ENCODE results near the gene HP1BP3. TPM values are rescaled to one million over a fixed set of nuclear protein-coding genes. Genes with fewer than 3 reads are reported as not detected.
"Not testable (repeated sequence)": the region's sequence is repeated elsewhere in the genome, so short reads cannot be mapped to it uniquely, and the experiment has no call there.

HP1BP3 gene
- polyA plus RNA-seq (ENCODE audit: insufficient read length) = 385 TPM
- long read RNA-seq, donor 1, full-length matches to known transcripts = 5 of 33 reads
- long read RNA-seq, donor 1, partial matches to known transcripts = 10 of 33 reads
- long read RNA-seq, donor 1, other reads (novel, unspliced or antisense) = 18 of 33 reads
- long read RNA-seq, donor 2, full-length matches to known transcripts = 13 of 41 reads
- long read RNA-seq, donor 2, partial matches to known transcripts = 7 of 41 reads
- long read RNA-seq, donor 2, other reads (novel, unspliced or antisense) = 21 of 41 reads
- long read RNA-seq, donor 3, full-length matches to known transcripts = 4 of 36 reads
- long read RNA-seq, donor 3, partial matches to known transcripts = 32 of 36 reads
- long read RNA-seq, donor 3, other reads (novel, unspliced or antisense) = 0 of 36 reads
- long read RNA-seq, donor 4, full-length matches to known transcripts = 1 of 1 reads
- long read RNA-seq, donor 4, partial matches to known transcripts = 0 of 1 reads
- long read RNA-seq, donor 4, other reads (novel, unspliced or antisense) = 0 of 1 reads
- long read RNA-seq, donor 5, full-length matches to known transcripts = 5 of 52 reads
- long read RNA-seq, donor 5, partial matches to known transcripts = 36 of 52 reads
- long read RNA-seq, donor 5, other reads (novel, unspliced or antisense) = 11 of 52 reads
- long read RNA-seq, donor 6, partial matches to known transcripts = 6 of 41 reads
- long read RNA-seq, donor 6, other reads (novel, unspliced or antisense) = 30 of 41 reads
- long read RNA-seq, donor 7, full-length matches to known transcripts = 13 of 57 reads
- long read RNA-seq, donor 7, partial matches to known transcripts = 28 of 57 reads
- long read RNA-seq, donor 7, other reads (novel, unspliced or antisense) = 16 of 57 reads
- long read RNA-seq, donor 8, full-length matches to known transcripts = 5 of 11 reads
- long read RNA-seq, donor 8, partial matches to known transcripts = 0 of 11 reads
- long read RNA-seq, donor 8, other reads (novel, unspliced or antisense) = 6 of 11 reads

- DNase-seq = peak; percentile 70
Observed at GRCh38 chr1:20787029-20787839, at the start of gene HP1BP3. Gene HP1BP3 (minus strand): TSS chr1:20787307. CDS start chr1:20780440, 6,867 bp downstream.

- DNase-seq = no peak
Observed at GRCh38 chr1:20836230-20836629, 49.1 kb upstream of the HP1BP3 start.

- no peak for DNase-seq
Observed at GRCh38 chr1:20834780-20835179, 47.7 kb upstream of the HP1BP3 start.

- DNase-seq = no peak
Observed at GRCh38 chr1:20834192-20834591, 47.1 kb upstream of the HP1BP3 start.

GRCh38 chr1:20830378-20830777, 43.3 kb upstream of the HP1BP3 start:
- DNase-seq = peak; percentile 12

- DNase-seq = no peak
Observed at GRCh38 chr1:20829946-20830345, 42.8 kb upstream of the HP1BP3 start.

GRCh38 chr1:20829531-20829930, 42.4 kb upstream of the HP1BP3 start:
- DNase-seq = no peak

GRCh38 chr1:20823845-20824244, 36.7 kb upstream of the HP1BP3 start:
- peak; percentile 4 for DNase-seq

- no peak for DNase-seq
Observed at GRCh38 chr1:20821466-20821865, 34.4 kb upstream of the HP1BP3 start.

- DNase-seq = no peak
Observed at GRCh38 chr1:20819818-20820217, 32.7 kb upstream of the HP1BP3 start.

GRCh38 chr1:20814534-20814871, 27.4 kb upstream of the HP1BP3 start:
- DNase-seq = no peak

- DNase-seq = no peak
Observed at GRCh38 chr1:20811916-20812315, 24.8 kb upstream of the HP1BP3 start.

- DNase-seq = no peak
Observed at GRCh38 chr1:20793236-20793635, 6.1 kb upstream of the HP1BP3 start.

- DNase-seq = no peak
Observed at GRCh38 chr1:20792196-20792595, 5.1 kb upstream of the HP1BP3 start.

- no peak for DNase-seq
Observed at GRCh38 chr1:20790785-20791184, 3.7 kb upstream of the HP1BP3 start.

GRCh38 chr1:20789598-20789997, 2.5 kb upstream of the HP1BP3 start:
- not testable (repeated sequence) for DNase-seq

- peak; percentile 39 for DNase-seq
Observed at GRCh38 chr1:20787840-20788795, 1.0 kb upstream of the HP1BP3 start.

GRCh38 chr1:20786253-20787028, 666 bp downstream of the HP1BP3 start:
- DNase-seq = peak; percentile 96

- DNase-seq = peak; percentile 3
Observed at GRCh38 chr1:20785907-20786252, 1.2 kb downstream of the HP1BP3 start.

GRCh38 chr1:20775700-20776099, 11.4 kb downstream of the HP1BP3 start:
- DNase-seq = no peak

Measured in left kidney (tissue), 8 donors.